H9 (cell line): ENCODE measurements around the gene CHCHD1. TPM values are rescaled to one million over a fixed set of nuclear protein-coding genes. Genes with fewer than 3 reads are reported as not detected.

ENCODE experiments used
- DNase-seq: peaks from one replicate; pipeline ENCODE4 v3.0.0-alpha.2; 2017
- H2AFZ ChIP-seq: one replicate; pipeline ENCODE4 v1.6.1; 2013; ENCODE audit warnings: mild to moderate bottlenecking, low read length, control low read depth, moderate library complexity
- H2AK5ac ChIP-seq: 2 replicates; pipeline ENCODE4 v1.6.1; 2013; ENCODE audit warnings: low read length, control low read depth, mixed read lengths; ENCODE audit not compliant: insufficient read length
- H2BK120ac ChIP-seq: one replicate; pipeline ENCODE4 v1.6.1; 2013; ENCODE audit warnings: low read depth, mild to moderate bottlenecking, low read length, control low read depth, inconsistent platforms; ENCODE audit not compliant: poor library complexity, severe bottlenecking
- H2BK12ac ChIP-seq: 2 replicates; pipeline ENCODE4 v1.6.1; 2013; ENCODE audit warnings: low read length, control low read depth, mixed read lengths, low read depth; ENCODE audit not compliant: insufficient read length
- H2BK15ac ChIP-seq: 2 replicates; pipeline ENCODE4 v1.6.1; 2013; ENCODE audit warnings: low read depth, low read length, control low read depth
- H2BK20ac ChIP-seq: one replicate; pipeline ENCODE4 v1.6.1; 2013; ENCODE audit warnings: low read depth, mild to moderate bottlenecking, low read length, control low read depth, inconsistent platforms; ENCODE audit not compliant: poor library complexity, severe bottlenecking
- H2BK5ac ChIP-seq: 2 replicates; pipeline ENCODE4 v1.6.1; 2013; ENCODE audit warnings: low read length, control low read depth, mixed read lengths; ENCODE audit not compliant: insufficient read length
- H3K14ac ChIP-seq: 2 replicates; pipeline ENCODE4 v1.6.1; 2013; ENCODE audit warnings: low read length, control low read depth; ENCODE audit not compliant: insufficient read depth
- H3K18ac ChIP-seq: 2 replicates; pipeline ENCODE4 v1.6.1; 2013; ENCODE audit warnings: low read depth, mild to moderate bottlenecking, mixed read lengths, low read length, control low read depth; ENCODE audit not compliant: insufficient read length
- H3K23ac ChIP-seq: 2 replicates; pipeline ENCODE4 v1.6.1; 2013; ENCODE audit warnings: low read length, control low read depth, mixed read lengths, low read depth; ENCODE audit not compliant: insufficient read length
- H3K23me2 ChIP-seq: 2 replicates; pipeline ENCODE4 v1.6.1; 2013; ENCODE audit warnings: low read depth, mild to moderate bottlenecking, mixed read lengths, low read length, control low read depth; ENCODE audit not compliant: insufficient read length, poor library complexity, severe bottlenecking
- H3K27ac ChIP-seq: 2 replicates; pipeline ENCODE4 v1.5.1; 2013; ENCODE audit warnings: low read length, control low read depth, mixed read lengths, low read depth; ENCODE audit not compliant: insufficient read length
- H3K27me3 ChIP-seq: 2 replicates; pipeline ENCODE4 v1.6.1; 2013; ENCODE audit warnings: low read length, control low read depth, inconsistent platforms; ENCODE audit not compliant: insufficient read depth
- H3K4ac ChIP-seq: 2 replicates; pipeline ENCODE4 v1.6.1; 2013; ENCODE audit warnings: low read depth, mild to moderate bottlenecking, control low read depth, inconsistent platforms, low read length, moderate library complexity
- H3K4me1 ChIP-seq: 2 replicates; pipeline ENCODE4 v1.6.1; 2013; ENCODE audit warnings: low read length, control low read depth, inconsistent platforms; ENCODE audit not compliant: insufficient read depth
- H3K4me2 ChIP-seq: 2 replicates; pipeline ENCODE4 v1.6.1; 2013; ENCODE audit warnings: low read length, control low read depth, mixed read lengths; ENCODE audit not compliant: insufficient read length, insufficient read depth
- H3K56ac ChIP-seq: 2 replicates; pipeline ENCODE4 v1.6.1; 2013; ENCODE audit warnings: low read depth, mild to moderate bottlenecking, mixed read lengths, low read length, control low read depth; ENCODE audit not compliant: insufficient read length
- H3K79me1 ChIP-seq: 2 replicates; pipeline ENCODE4 v1.6.1; 2013; ENCODE audit warnings: low read depth, mild to moderate bottlenecking, moderate library complexity, low read length, control low read depth, inconsistent platforms; ENCODE audit not compliant: insufficient read depth, poor library complexity, severe bottlenecking
- H3K79me2 ChIP-seq: 2 replicates; pipeline ENCODE4 v1.6.1; 2013; ENCODE audit warnings: low read length, control low read depth, inconsistent platforms; ENCODE audit not compliant: insufficient read depth
- H3K9ac ChIP-seq: 2 replicates; pipeline ENCODE4 v1.6.1; 2013; ENCODE audit warnings: low read length, control low read depth, mixed read lengths; ENCODE audit not compliant: insufficient read length; ENCODE audit errors: extremely low read depth
- H3K9me3 ChIP-seq: one replicate; pipeline ENCODE4 v1.6.1; 2013; ENCODE audit warnings: low read depth, low read length, inconsistent platforms; ENCODE audit not compliant: control insufficient read depth
- H3T11ph ChIP-seq: one replicate; pipeline ENCODE4 v1.6.1; 2013; ENCODE audit warnings: mild to moderate bottlenecking, low read length, control low read depth, inconsistent platforms
- H4K20me1 ChIP-seq: one replicate; pipeline ENCODE4 v1.6.1; 2013; ENCODE audit not compliant: control insufficient read depth, insufficient read length, insufficient read depth
- H4K5ac ChIP-seq: 2 replicates; pipeline ENCODE4 v1.6.1; 2013; ENCODE audit warnings: low read depth, mild to moderate bottlenecking, mixed read lengths, low read length, control low read depth; ENCODE audit not compliant: insufficient read length
- H4K8ac ChIP-seq: replicated peaks from 2 replicates; pipeline ENCODE4 v1.6.1; 2013; ENCODE audit warnings: low read length, control low read depth, mixed read lengths, low read depth; ENCODE audit not compliant: insufficient read length
- H4K91ac ChIP-seq: 2 replicates; pipeline ENCODE4 v1.6.1; 2013; ENCODE audit warnings: low read depth, mild to moderate bottlenecking, moderate library complexity, mixed read lengths, low read length, control low read depth; ENCODE audit not compliant: insufficient read length
- H3K27ac Mint-ChIP-seq, 3 experiments: 2 replicates in 2 of 3; 3 replicates in 1 of 3; pipeline ENCODE4 v1.8.0; 2020 to 2021; ENCODE audit warnings: mixed read lengths in 3 of 3, mild to moderate bottlenecking in 1 of 3, moderate library complexity in 1 of 3
- H3K27me3 Mint-ChIP-seq: 2 replicates; pipeline ENCODE4 v1.8.0; 2021; ENCODE audit warnings: low read depth, mild to moderate bottlenecking, moderate library complexity, mixed read lengths
- H3K36me3 Mint-ChIP-seq, 3 experiments: 2 replicates in 2 of 3; 3 replicates in 1 of 3; pipeline ENCODE4 v1.8.0; 2020 to 2021; ENCODE audit warnings: low read depth in 3 of 3, mixed read lengths in 3 of 3; ENCODE audit not compliant: insufficient read depth in 1 of 3
- H3K4me1 Mint-ChIP-seq, 2 experiments: 2 replicates each; pipeline ENCODE4 v1.8.0; 2020; ENCODE audit warnings: mixed read lengths in 2 of 2
- H3K4me3 Mint-ChIP-seq, 2 experiments: 2 replicates in 1 of 2; 3 replicates in 1 of 2; pipeline ENCODE4 v1.8.0; 2020 to 2021; ENCODE audit warnings: mild to moderate bottlenecking in 2 of 2, mixed read lengths in 2 of 2, moderate library complexity in 1 of 2
- H3K9me3 Mint-ChIP-seq, 2 experiments: 2 replicates in 1 of 2; 3 replicates in 1 of 2; pipeline ENCODE4 v1.8.0; 2020; ENCODE audit warnings: mild to moderate bottlenecking in 2 of 2, mixed read lengths in 2 of 2, moderate library complexity in 1 of 2
- WGBS: extraction: QIAGEN DNeasy Blood & Tissue Kit; methylation state at CpG from one replicate; pipeline ENCODE4 v1.1.7; 2013; ENCODE audit warnings: missing lambda C conversion rate, low lambda C conversion rate, mixed read lengths; ENCODE audit not compliant: insufficient read length; ENCODE audit errors: extremely low coverage; 5-methylcytosine and 5-hydroxymethylcytosine counted together
- total RNA-seq: library from RNA; stranded (reverse); gene quantifications from 2 replicates; pipeline ENCODE4 v1.2.1, GENCODE V29; 2021
- TF ChIP-seq, protein P1 (sequence below): fragments of 200-600 bp; sonication (generic); conservative IDR thresholded peaks from 3 replicates; pipeline ENCODE4 v1.8.0; 2021; ENCODE audit warnings: antibody characterized with exemption, mild to moderate bottlenecking

Gene CHCHD1
- total RNA-seq, 1 experiment from 2014 or later: 45.9 TPM

GRCh38 chr10:73800560-73801252, 18.9 kb downstream of the CHCHD1 start:
- no peak overlapping the region for H3K9ac ChIP-seq

More at GRCh38 chr10:73800560-73801252, 18.9 kb downstream of the CHCHD1 start:
- no peak overlapping the region for H4K91ac ChIP-seq
- no peaks in the 10 kb centered on the region for H3K9me3 ChIP-seq
- no peaks in the 10 kb centered on the region for H3K23me2 ChIP-seq
- no peak overlapping the region for H3K4me3 Mint-ChIP-seq
- no peak overlapping the region for H3K56ac ChIP-seq
- H2BK12ac ChIP-seq: no peak overlapping the region
- H3K27ac ChIP-seq: no peak overlapping the region
- TF ChIP-seq, protein P1, sequence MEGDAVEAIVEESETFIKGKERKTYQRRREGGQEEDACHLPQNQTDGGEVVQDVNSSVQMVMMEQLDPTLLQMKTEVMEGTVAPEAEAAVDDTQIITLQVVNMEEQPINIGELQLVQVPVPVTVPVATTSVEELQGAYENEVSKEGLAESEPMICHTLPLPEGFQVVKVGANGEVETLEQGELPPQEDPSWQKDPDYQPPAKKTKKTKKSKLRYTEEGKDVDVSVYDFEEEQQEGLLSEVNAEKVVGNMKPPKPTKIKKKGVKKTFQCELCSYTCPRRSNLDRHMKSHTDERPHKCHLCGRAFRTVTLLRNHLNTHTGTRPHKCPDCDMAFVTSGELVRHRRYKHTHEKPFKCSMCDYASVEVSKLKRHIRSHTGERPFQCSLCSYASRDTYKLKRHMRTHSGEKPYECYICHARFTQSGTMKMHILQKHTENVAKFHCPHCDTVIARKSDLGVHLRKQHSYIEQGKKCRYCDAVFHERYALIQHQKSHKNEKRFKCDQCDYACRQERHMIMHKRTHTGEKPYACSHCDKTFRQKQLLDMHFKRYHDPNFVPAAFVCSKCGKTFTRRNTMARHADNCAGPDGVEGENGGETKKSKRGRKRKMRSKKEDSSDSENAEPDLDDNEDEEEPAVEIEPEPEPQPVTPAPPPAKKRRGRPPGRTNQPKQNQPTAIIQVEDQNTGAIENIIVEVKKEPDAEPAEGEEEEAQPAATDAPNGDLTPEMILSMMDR: no peak
- H3K79me2 ChIP-seq: no peaks in the 10 kb centered on the region
- WGBS: no CpG with 5 or more reads among the region's 20 CpGs
- H3T11ph ChIP-seq: no peak overlapping the region
- no peaks in the 10 kb centered on the region for H3K4me1 Mint-ChIP-seq
- H4K20me1 ChIP-seq: no peaks in the 10 kb centered on the region
- no peak overlapping the region for H3K23ac ChIP-seq
- no peak overlapping the region for H2BK20ac ChIP-seq
- H3K4me2 ChIP-seq: no peak overlapping the region
- no peak overlapping the region for H4K5ac ChIP-seq
- no peak overlapping the region for H2BK120ac ChIP-seq
- no peaks in the 10 kb centered on the region for H3K4me1 ChIP-seq
- no peaks in the 10 kb centered on the region for H3K27me3 Mint-ChIP-seq
- peaks cover 15 to 70% (median 48%) of the 10 kb centered on the region in 3 experiments; a peak in 6 of 7 replicates for H3K36me3 Mint-ChIP-seq
- H2AFZ ChIP-seq: no peak overlapping the region
- no peaks in the 10 kb centered on the region for H3K27me3 ChIP-seq
- no peaks in the 10 kb centered on the region for H3K79me1 ChIP-seq
- H3K18ac ChIP-seq: no peak overlapping the region
- H3K9me3 Mint-ChIP-seq: no peaks in the 10 kb centered on the region
- DNase-seq: no peak
- peak overlapping the region in 1 of 3 experiments; percentile 59; a peak in 1 of 7 replicates for H3K27ac Mint-ChIP-seq
- H2AK5ac ChIP-seq: no peak overlapping the region
- no peak overlapping the region for H4K8ac ChIP-seq
- no peak overlapping the region for H3K4ac ChIP-seq
- H2BK5ac ChIP-seq: no peak overlapping the region
- H3K14ac ChIP-seq: no peak overlapping the region
- H2BK15ac ChIP-seq: no peak overlapping the region
